Dendritic cell treated with granulocyte-macrophage colony-stimulating factor and Interleukin-4, amounts not matched to agents 40 ng/mL and 50 ng/mL, for 4 days (primary cell): ENCODE results near the gene CERKL.

Experiments
- H3K27ac Mint-ChIP-seq: one replicate; pipeline ENCODE4 v1.8.0; 2022; ENCODE audit warnings: mild to moderate bottlenecking, mixed read lengths
- H3K27me3 Mint-ChIP-seq: one replicate; pipeline ENCODE4 v1.8.0; 2022; ENCODE audit warnings: mild to moderate bottlenecking, mixed read lengths
- H3K36me3 Mint-ChIP-seq: one replicate; pipeline ENCODE4 v1.8.0; 2022; ENCODE audit warnings: low read depth, mixed read lengths
- H3K4me1 Mint-ChIP-seq: one replicate; pipeline ENCODE4 v1.8.0; 2022; ENCODE audit warnings: low read depth, mixed read lengths
- H3K4me3 Mint-ChIP-seq: one replicate; pipeline ENCODE4 v1.8.0; 2022; ENCODE audit warnings: mild to moderate bottlenecking, moderate library complexity, mixed read lengths
- H3K9me3 Mint-ChIP-seq: one replicate; pipeline ENCODE4 v1.8.0; 2022; ENCODE audit warnings: mixed read lengths
- intact Hi-C: fragments of 100-400 bp; cut with micrococcal nuclease; formaldehyde crosslinking; loops from one replicate; pipeline ENCODE4 v1.15.0; 2022

CERKL gene

GRCh38 chr2:181627545-181627944 is 29.4 kb downstream of the CERKL start:
- Mint-ChIP-seq H3K9me3 (no peaks in the 10 kb centered on the region), H3K27ac (no peak overlapping the region), H3K4me3 (no peak overlapping the region), H3K36me3 (no peaks in the 10 kb centered on the region), H3K27me3 (no peaks in the 10 kb centered on the region), H3K4me1 (peaks cover under 1% of the 10 kb centered on the region)
- intact Hi-C loops: no loop called here

- no peaks in the 10 kb centered on the region for H3K27me3 Mint-ChIP-seq
- H3K4me3 Mint-ChIP-seq: no peak overlapping the region
- H3K27ac Mint-ChIP-seq: no peak overlapping the region
- intact Hi-C loops: no loop called here
- H3K9me3 Mint-ChIP-seq: no peaks in the 10 kb centered on the region
- H3K36me3 Mint-ChIP-seq: no peaks in the 10 kb centered on the region
- no peaks in the 10 kb centered on the region for H3K4me1 Mint-ChIP-seq
These were observed 30.2 kb downstream of the CERKL start for GRCh38 chr2:181626671-181627070.

GRCh38 chr2:181623159-181623558 is 33.7 kb downstream of the CERKL start:
- Mint-ChIP-seq H3K9me3 (no peaks in the 10 kb centered on the region), H3K36me3 (no peaks in the 10 kb centered on the region), H3K27ac (no peak overlapping the region), H3K4me1 (no peaks in the 10 kb centered on the region), H3K27me3 (no peaks in the 10 kb centered on the region), H3K4me3 (no peak overlapping the region)
- intact Hi-C loops: no loop called here

- Mint-ChIP-seq H3K36me3 (no peaks in the 10 kb centered on the region), H3K4me3 (no peak overlapping the region), H3K4me1 (no peaks in the 10 kb centered on the region), H3K27me3 (no peaks in the 10 kb centered on the region), H3K9me3 (no peaks in the 10 kb centered on the region), H3K27ac (no peak overlapping the region)
- intact Hi-C loops: no loop called here
These were observed 35.0 kb downstream of the CERKL start for GRCh38 chr2:181621779-181622490.

- intact Hi-C loops: no loop called here
- no peaks in the 10 kb centered on the region for H3K4me1 Mint-ChIP-seq
- no peak overlapping the region for H3K27ac Mint-ChIP-seq
- H3K36me3 Mint-ChIP-seq: no peaks in the 10 kb centered on the region
- no peak overlapping the region for H3K4me3 Mint-ChIP-seq
- no peaks in the 10 kb centered on the region for H3K9me3 Mint-ChIP-seq
- H3K27me3 Mint-ChIP-seq: no peaks in the 10 kb centered on the region
These were observed 37.4 kb downstream of the CERKL start for GRCh38 chr2:181619516-181619915.

- Mint-ChIP-seq H3K9me3 (no peaks in the 10 kb centered on the region), H3K36me3 (no peaks in the 10 kb centered on the region), H3K27ac (no peak overlapping the region), H3K4me3 (no peak overlapping the region), H3K27me3 (no peaks in the 10 kb centered on the region), H3K4me1 (no peaks in the 10 kb centered on the region)
- intact Hi-C loops: no loop called here
These were observed 40.2 kb downstream of the CERKL start for GRCh38 chr2:181616715-181617114.

GRCh38 chr2:181614874-181615638 is 41.8 kb downstream of the CERKL start:
- intact Hi-C loops: no loop called here
- H3K27me3 Mint-ChIP-seq: no peaks in the 10 kb centered on the region
- no peaks in the 10 kb centered on the region for H3K36me3 Mint-ChIP-seq
- no peak overlapping the region for H3K4me3 Mint-ChIP-seq
- H3K9me3 Mint-ChIP-seq: no peaks in the 10 kb centered on the region
- no peak overlapping the region for H3K27ac Mint-ChIP-seq
- no peaks in the 10 kb centered on the region for H3K4me1 Mint-ChIP-seq

- intact Hi-C loops: no loop called here
- H3K27ac Mint-ChIP-seq: no peak overlapping the region
- H3K4me3 Mint-ChIP-seq: no peak overlapping the region
- no peaks in the 10 kb centered on the region for H3K36me3 Mint-ChIP-seq
- no peaks in the 10 kb centered on the region for H3K9me3 Mint-ChIP-seq
- no peaks in the 10 kb centered on the region for H3K4me1 Mint-ChIP-seq
- no peaks in the 10 kb centered on the region for H3K27me3 Mint-ChIP-seq
These were observed 43.7 kb downstream of the CERKL start for GRCh38 chr2:181613241-181613640.

GRCh38 chr2:181607629-181608590 is 49.0 kb downstream of the CERKL start:
- peaks cover 8% of the 10 kb centered on the region for H3K4me1 Mint-ChIP-seq
- no peaks in the 10 kb centered on the region for H3K27me3 Mint-ChIP-seq
- no peak overlapping the region for H3K4me3 Mint-ChIP-seq
- H3K9me3 Mint-ChIP-seq: peaks cover 10% of the 10 kb centered on the region
- intact Hi-C loops: no loop called here
- H3K36me3 Mint-ChIP-seq: no peaks in the 10 kb centered on the region
- H3K27ac Mint-ChIP-seq: no peak overlapping the region

GRCh38 chr2:181605889-181606837 is 50.7 kb downstream of the CERKL start:
- H3K36me3 Mint-ChIP-seq: no peaks in the 10 kb centered on the region
- peaks cover 10% of the 10 kb centered on the region for H3K9me3 Mint-ChIP-seq
- H3K4me3 Mint-ChIP-seq: no peak overlapping the region
- H3K4me1 Mint-ChIP-seq: peaks cover 8% of the 10 kb centered on the region
- H3K27ac Mint-ChIP-seq: no peak overlapping the region
- intact Hi-C loops: no loop called here
- H3K27me3 Mint-ChIP-seq: no peaks in the 10 kb centered on the region

GRCh38 chr2:181602017-181602416 is 54.9 kb downstream of the CERKL start:
- Mint-ChIP-seq H3K4me1 (peaks cover 8% of the 10 kb centered on the region), H3K4me3 (no peak overlapping the region), H3K36me3 (no peaks in the 10 kb centered on the region), H3K27ac (no peak overlapping the region), H3K27me3 (no peaks in the 10 kb centered on the region), H3K9me3 (peaks cover 10% of the 10 kb centered on the region)
- intact Hi-C loops: no loop called here

GRCh38 chr2:181596556-181596955 is 60.3 kb downstream of the CERKL start:
- H3K27ac Mint-ChIP-seq: no peak overlapping the region
- H3K36me3 Mint-ChIP-seq: no peaks in the 10 kb centered on the region
- no peaks in the 10 kb centered on the region for H3K27me3 Mint-ChIP-seq
- H3K4me3 Mint-ChIP-seq: no peak overlapping the region
- H3K9me3 Mint-ChIP-seq: no peaks in the 10 kb centered on the region
- no peaks in the 10 kb centered on the region for H3K4me1 Mint-ChIP-seq
- intact Hi-C loops: no loop called here

GRCh38 chr2:181594322-181594721 is 62.6 kb downstream of the CERKL start:
- Mint-ChIP-seq H3K27me3 (no peaks in the 10 kb centered on the region), H3K36me3 (no peaks in the 10 kb centered on the region), H3K4me3 (no peak overlapping the region), H3K4me1 (no peaks in the 10 kb centered on the region), H3K27ac (no peak overlapping the region), H3K9me3 (no peaks in the 10 kb centered on the region)
- intact Hi-C loops: no loop called here
